IMR-90 (cell line): ENCODE data around the gene RAPGEF2. TPM values are rescaled to one million over a fixed set of nuclear protein-coding genes. Genes with fewer than 3 reads are reported as not detected.

Experiments used
- ATAC-seq: fragments of 200-7000 bp; cut with Tn5 transposase; 2 replicates; pipeline ENCODE4 v1.9.1; 2020; ENCODE audit warnings: low read depth, mild to moderate bottlenecking, moderate library complexity
- BruUV-seq: library from RNA; stranded (reverse); fragments of 400-500 nt; replicated peaks from 2 replicates; lab custom pipeline; 2021; lab: Mats Ljungman, UMichigan
- CTCF ChIA-PET: fragments of 300-600 bp; formaldehyde crosslinking; extraction: SDS; loops from one replicate; lab custom pipeline; 2021; ENCODE audit warnings: antibody characterized with exemption; lab: Yijun Ruan, JAX
- POLR2A ChIA-PET: fragments of 300-600 bp; sonication (Branson Sonifier 250); formaldehyde crosslinking; loops from one replicate; lab custom pipeline; 2022; ENCODE audit warnings: antibody characterized with exemption; ENCODE audit not compliant: unreplicated experiment; lab: Charles Lee
- DNase-seq: peaks from one replicate; pipeline ENCODE4 v3.0.0; 2013
- H2AFZ ChIP-seq: replicated peaks from 2 replicates; pipeline ENCODE3; 2013; ENCODE audit warnings: low read length, mild to moderate bottlenecking; ENCODE audit not compliant: poor library complexity
- H2AK5ac ChIP-seq: 2 replicates; pipeline ENCODE4 v1.6.1; 2013; ENCODE audit warnings: low read depth, low read length, inconsistent platforms
- H2AK9ac ChIP-seq: replicated peaks from 2 replicates; pipeline ENCODE3; 2013; ENCODE audit warnings: mild to moderate bottlenecking, low read depth, low read length, moderate library complexity; ENCODE audit not compliant: poor library complexity
- H2BK120ac ChIP-seq: 2 replicates; pipeline ENCODE4 v1.6.1; 2013; ENCODE audit warnings: low read depth, low read length, inconsistent platforms
- H2BK15ac ChIP-seq: 3 replicates; pipeline ENCODE4 v1.6.1; 2013; ENCODE audit warnings: low read depth, low read length, inconsistent platforms
- H2BK20ac ChIP-seq: 2 replicates; pipeline ENCODE4 v1.6.1; 2013; ENCODE audit warnings: low read depth, mild to moderate bottlenecking, inconsistent platforms, low read length, moderate library complexity
- H2BK5ac ChIP-seq: 2 replicates; pipeline ENCODE4 v1.6.1; 2013; ENCODE audit warnings: mild to moderate bottlenecking, low read depth, low read length, inconsistent platforms; ENCODE audit not compliant: poor library complexity, severe bottlenecking
- H3K14ac ChIP-seq: replicated peaks from 2 replicates; pipeline ENCODE4 v1.6.1; 2013; ENCODE audit warnings: low read depth, low read length, inconsistent platforms
- H3K18ac ChIP-seq: 2 replicates; pipeline ENCODE4 v1.6.1; 2013; ENCODE audit warnings: low read depth, low read length, control low read depth
- H3K23ac ChIP-seq: 2 replicates; pipeline ENCODE4 v1.6.1; 2013; ENCODE audit warnings: low read depth, low read length, inconsistent platforms
- H3K27ac ChIP-seq: 2 replicates; pipeline ENCODE4 v1.5.1; 2013; ENCODE audit warnings: mild to moderate bottlenecking, control low read depth, low read length; ENCODE audit not compliant: insufficient read depth
- H3K27me3 ChIP-seq: 2 replicates; pipeline ENCODE4 v1.6.1; 2013; ENCODE audit warnings: low read length; ENCODE audit not compliant: control insufficient read depth, insufficient read depth
- H3K36me3 ChIP-seq: 2 replicates; pipeline ENCODE4 v1.6.1; 2013; ENCODE audit warnings: low read length, mixed read lengths; ENCODE audit not compliant: control insufficient read depth, insufficient read depth
- H3K4ac ChIP-seq: 2 replicates; pipeline ENCODE4 v1.6.1; 2013; ENCODE audit warnings: low read depth, low read length, inconsistent platforms
- H3K4me1 ChIP-seq: 2 replicates; pipeline ENCODE4 v1.6.1; 2013; ENCODE audit warnings: low read length, mixed read lengths; ENCODE audit not compliant: control insufficient read depth, insufficient read depth
- H3K4me2 ChIP-seq: 2 replicates; pipeline ENCODE4 v1.6.1; 2013; ENCODE audit warnings: low read depth, mild to moderate bottlenecking, control low read depth, low read length, moderate library complexity
- H3K4me3 ChIP-seq: 2 replicates; pipeline ENCODE4 v1.5.1; 2013; ENCODE audit warnings: low read depth, mild to moderate bottlenecking, control low read depth, low read length, moderate library complexity; ENCODE audit not compliant: insufficient read depth
- H3K56ac ChIP-seq: 2 replicates; pipeline ENCODE4 v1.6.1; 2013; ENCODE audit warnings: low read length, inconsistent platforms; ENCODE audit not compliant: insufficient read depth; ENCODE audit errors: extremely low read depth
- H3K79me1 ChIP-seq, 2 experiments: 2 replicates each; pipeline ENCODE4 v1.6.1; 2013; ENCODE audit warnings: low read length in 2 of 2, inconsistent platforms in 1 of 2, low read depth in 1 of 2
- H3K9ac ChIP-seq: 2 replicates; pipeline ENCODE4 v1.6.1; 2013; ENCODE audit warnings: low read depth, low read length, control low read depth
- H3K9me1 ChIP-seq: 2 replicates; pipeline ENCODE4 v1.6.1; 2013; ENCODE audit warnings: low read length, inconsistent platforms; ENCODE audit not compliant: insufficient read depth
- H3K9me3 ChIP-seq: 2 replicates; pipeline ENCODE4 v1.6.1; 2013; ENCODE audit warnings: low read length; ENCODE audit not compliant: control insufficient read depth, insufficient read depth
- H4K20me1 ChIP-seq: 2 replicates; pipeline ENCODE4 v1.6.1; 2013; ENCODE audit warnings: low read length, inconsistent platforms; ENCODE audit not compliant: insufficient read depth
- H4K5ac ChIP-seq: 2 replicates; pipeline ENCODE4 v1.6.1; 2013; ENCODE audit warnings: mild to moderate bottlenecking, low read depth, low read length, control low read depth
- H4K8ac ChIP-seq, 2 experiments: 2 replicates each; pipeline ENCODE4 v1.6.1; 2013; ENCODE audit warnings: low read depth in 2 of 2, low read length in 2 of 2, control low read depth in 1 of 2, inconsistent platforms in 1 of 2
- H4K91ac ChIP-seq: 2 replicates; pipeline ENCODE4 v1.6.1; 2013; ENCODE audit warnings: low read depth, low read length, inconsistent platforms; ENCODE audit not compliant: insufficient read depth
- RFX5 ChIP-seq: IDR thresholded peaks from 2 replicates; pipeline ENCODE4 v1.8.0; 2012; ENCODE audit warnings: low read depth, mild to moderate bottlenecking, low read length, moderate library complexity
- WGBS, 2 experiments: methylation state at CpG; one replicate each; pipeline versions ENCODE4 v1.1.5 to v1.1.7; 2013; ENCODE audit warnings: missing lambda C conversion rate in 2 of 2; ENCODE audit not compliant: insufficient read length in 1 of 2; ENCODE audit errors: extremely low coverage in 2 of 2; 5-methylcytosine and 5-hydroxymethylcytosine counted together
- dilution Hi-C: fragments of 300-500 bp; cut with HindIII; formaldehyde crosslinking; loops from one replicate; pipeline ENCODE4 v1.14.3; 2018; ENCODE audit warnings: low sequenced_read_pairs; ENCODE audit not compliant: unreplicated experiment
- in situ Hi-C: fragments of 300-500 bp; cut with MboI; formaldehyde crosslinking; loops from 3 replicates; pipeline ENCODE4 v1.14.3; 2019; ENCODE audit warnings: low sequenced_read_pairs, inconsistent platforms, mixed read lengths
- intact Hi-C: fragments of 100-400 bp; cut with micrococcal nuclease; formaldehyde crosslinking; loops from 2 replicates; pipeline ENCODE4 v1.10.0; 2022
- polyA plus RNA-seq, 3 experiments: library from polyadenylated mRNA; depleted of rRNA; stranded (reverse); fragments of >200 nt; gene quantifications; 2 replicates each; pipeline ENCODE4 v1.2.3, GENCODE V29; 2012; ENCODE audit warnings: low replicate concordance in 1 of 3
- total RNA-seq: library from RNA; depleted of rRNA; stranded (reverse); fragments of >200 nt; gene quantifications from 2 replicates; pipeline ENCODE4 v1.2.3, GENCODE V29; 2012

The RAPGEF2 gene
- total and polyA plus RNA-seq, 2 of the 4 experiments (the other 2 are of a cell fraction) = 27.6 to 109 TPM

- in situ Hi-C loops = loop anchor here (25.0 kb wide), 1 partner anchor 933 kb away; no protein-coding TSS in a partner anchor
- no peak overlapping the region for H3K27ac ChIP-seq
- H3K9me3 ChIP-seq = no peaks in the 10 kb centered on the region
- ChIA-PET CTCF (interaction anchor here (0.6 kb wide), 1 partner anchor 40 kb away, joined by 3 read pairs; no protein-coding TSS in a partner anchor), POLR2A (no interaction called here)
- no peaks in the 10 kb centered on the region for H3K36me3 ChIP-seq
- no peak for DNase-seq
- H2BK20ac ChIP-seq = no peak overlapping the region
- 0 out of 2 replicates have a peak overlapping the region, but pooled peaks have one; percentile 29 for H3K14ac ChIP-seq
- no CpG with 5 or more reads among the region's 5 CpGs for WGBS, 2 experiments
- intact Hi-C loops = no loop called here
- no peaks in the 10 kb centered on the region for H4K20me1 ChIP-seq
- H3K27me3 ChIP-seq = no peaks in the 10 kb centered on the region
- H2BK15ac ChIP-seq = no peak overlapping the region
- no peak for TF ChIP-seq RFX5
- dilution Hi-C loops = no loop called here
- peaks cover 3 to 13% of the 10 kb centered on the region in 2 experiments; a peak in 3 of 4 replicates for H3K79me1 ChIP-seq
- no peak overlapping the region for H2BK5ac ChIP-seq
- H2AFZ ChIP-seq = no peak overlapping the region
- H3K9ac ChIP-seq = no peak overlapping the region
- H4K91ac ChIP-seq = no peak overlapping the region
- ATAC-seq = no peak
- H3K23ac ChIP-seq = peak overlapping the region; percentile 36; the same call in 1 of the 2 replicates
- H3K18ac ChIP-seq = no peak overlapping the region
- no TSS peak for BruUV-seq
- no peaks in the 10 kb centered on the region; the same call in 1 of the 2 replicates for H3K9me1 ChIP-seq
- no peak overlapping the region for H2AK9ac ChIP-seq
- no peak overlapping the region for H3K4me2 ChIP-seq
- H3K4me3 ChIP-seq = no peak overlapping the region
- no peak overlapping the region for H2BK120ac ChIP-seq
- no peak overlapping the region for H4K5ac ChIP-seq
- no peak overlapping the region for H2AK5ac ChIP-seq
- no peak overlapping the region for H3K4ac ChIP-seq
- peaks cover 2% of the 10 kb centered on the region; the same call in 1 of the 2 replicates for H3K4me1 ChIP-seq
- H3K56ac ChIP-seq = no peak overlapping the region
- no peak overlapping the region for H4K8ac ChIP-seq
Observed at GRCh38 chr4:159195361-159195769, 92.5 kb downstream of the RAPGEF2 start.
